HEK293 (cell line): ENCODE measurements around the gene PARD3.

ENCODE experiments used
- CTCF ChIA-PET: fragments of 350-600 bp; formaldehyde crosslinking; extraction: SDS; loops from one replicate; lab custom pipeline; 2021; ENCODE audit warnings: antibody characterized with exemption; lab: Yijun Ruan, JAX
- POLR2A ChIA-PET: fragments of 300-600 bp; formaldehyde crosslinking; extraction: SDS; loops from one replicate; lab custom pipeline; 2020; ENCODE audit warnings: antibody characterized with exemption, inconsistent platforms; lab: Yijun Ruan, JAX
- H3K27ac ChIP-seq: fragments of 200-500 bp; sonication (Bioruptor generic); 2 replicates; pipeline ENCODE4 v1.5.1; 2014; ENCODE audit warnings: low read depth, low read length, control low read depth, inconsistent platforms; ENCODE audit errors: extremely low read depth
- H3K36me3 ChIP-seq, 2 experiments: fragments of 200-500 bp in 1 of 2; sonication (Bioruptor generic) in 1 of 2; 1 replicate in 1 of 2; 2 replicates in 1 of 2; pipeline ENCODE4 v1.5.1; 2014 to 2017; ENCODE audit warnings: inconsistent platforms in 2 of 2, low read length in 2 of 2; ENCODE audit not compliant: control insufficient read depth in 2 of 2, insufficient read depth in 1 of 2
- H3K4me1 ChIP-seq: fragments of 200-500 bp; sonication (Bioruptor generic); 2 replicates; pipeline ENCODE4 v1.5.1; 2014; ENCODE audit warnings: mild to moderate bottlenecking, low read length, inconsistent platforms; ENCODE audit not compliant: control insufficient read depth, insufficient read depth
- H3K4me3 ChIP-seq: 2 replicates; pipeline ENCODE4 v1.5.1; 2011; ENCODE audit warnings: low read depth, mild to moderate bottlenecking, control low read depth, low read length, moderate library complexity
- H3K9me3 ChIP-seq: fragments of 200-500 bp; sonication (Bioruptor generic); 2 replicates; pipeline ENCODE4 v1.5.1; 2014; ENCODE audit warnings: low read depth, low read length, inconsistent platforms; ENCODE audit not compliant: control insufficient read depth, insufficient read depth
- GLI2 ChIP-seq: fragments of 450-650 bp; formaldehyde crosslinking; IDR thresholded peaks from 2 replicates; pipeline ENCODE4; 2017; ENCODE audit warnings: missing biosample characterization, missing genetic modification characterization, low read depth, borderline replicate concordance
- GLIS2 ChIP-seq: fragments of 450-650 bp; formaldehyde crosslinking; IDR thresholded peaks from 2 replicates; pipeline ENCODE4 v1.5.1; 2016; ENCODE audit warnings: missing biosample characterization, missing genetic modification characterization
- HOXD13 ChIP-seq: sonication (generic); formaldehyde crosslinking; IDR thresholded peaks from 2 replicates; pipeline ENCODE4 v1.8.0; 2022; ENCODE audit warnings: missing genetic modification reagents, borderline replicate concordance
- IKZF3 ChIP-seq: fragments of 450-650 bp; IDR thresholded peaks from 2 replicates; pipeline ENCODE4 v1.5.0; 2018; ENCODE audit warnings: missing biosample characterization, mild to moderate bottlenecking, missing genetic modification characterization, moderate library complexity
- MYNN ChIP-seq: fragments of 450-650 bp; formaldehyde crosslinking; IDR thresholded peaks from 2 replicates; pipeline ENCODE4 v1.5.1; 2016; ENCODE audit warnings: missing biosample characterization, missing genetic modification characterization, borderline replicate concordance
- SP7 ChIP-seq: fragments of 450-650 bp; formaldehyde crosslinking; IDR thresholded peaks from 2 replicates; pipeline ENCODE4 v1.5.1; 2016; ENCODE audit warnings: missing biosample characterization, missing genetic modification characterization
- ZNF157 ChIP-seq: fragments of 450-650 bp; formaldehyde crosslinking; IDR thresholded peaks from 2 replicates; pipeline ENCODE4 v1.5.1; 2016; ENCODE audit warnings: missing biosample characterization, missing genetic modification characterization
- ZNF169 ChIP-seq: fragments of 450-650 bp; formaldehyde crosslinking; IDR thresholded peaks from 2 replicates; pipeline ENCODE4 v1.5.1; 2016; ENCODE audit warnings: missing biosample characterization, missing genetic modification characterization
- ZNF223 ChIP-seq: fragments of 450-650 bp; formaldehyde crosslinking; IDR thresholded peaks from 2 replicates; pipeline ENCODE4 v1.5.1; 2016; ENCODE audit warnings: missing biosample characterization, missing genetic modification characterization
- ZNF341 ChIP-seq: fragments of 450-650 bp; formaldehyde crosslinking; IDR thresholded peaks from 2 replicates; pipeline ENCODE4; 2016; ENCODE audit warnings: low read depth, missing biosample characterization, missing genetic modification characterization
- ZNF423 ChIP-seq: fragments of 450-650 bp; formaldehyde crosslinking; IDR thresholded peaks from 2 replicates; pipeline ENCODE4 v1.5.1; 2016; ENCODE audit warnings: missing biosample characterization, missing genetic modification characterization
- ZNF501 ChIP-seq: fragments of 450-650 bp; formaldehyde crosslinking; IDR thresholded peaks from 2 replicates; pipeline ENCODE4 v1.5.1; 2016; ENCODE audit warnings: missing biosample characterization, missing genetic modification characterization
- ZNF514 ChIP-seq: fragments of 450-650 bp; formaldehyde crosslinking; IDR thresholded peaks from 2 replicates; pipeline ENCODE4 v1.5.1; 2016; ENCODE audit warnings: missing biosample characterization, missing genetic modification characterization
- ZNF76 ChIP-seq: fragments of 450-650 bp; formaldehyde crosslinking; IDR thresholded peaks from 2 replicates; pipeline ENCODE4; 2016; ENCODE audit warnings: low read depth, missing biosample characterization, missing genetic modification characterization, borderline replicate concordance
- ZNF843 ChIP-seq: fragments of 450-650 bp; formaldehyde crosslinking; IDR thresholded peaks from 2 replicates; pipeline ENCODE4 v1.5.1; 2016; ENCODE audit warnings: missing biosample characterization, missing genetic modification characterization
- ZSCAN23 ChIP-seq: fragments of 450-650 bp; formaldehyde crosslinking; IDR thresholded peaks from 2 replicates; pipeline ENCODE4 v1.5.1; 2016; ENCODE audit warnings: missing biosample characterization, missing genetic modification characterization
- TF ChIP-seq, protein P1 (sequence below): fragments of 450-650 bp; formaldehyde crosslinking; IDR thresholded peaks from 2 replicates; pipeline ENCODE4 v1.5.0; 2017; ENCODE audit warnings: missing biosample characterization, missing genetic modification characterization, borderline replicate concordance
- TF ChIP-seq, protein P2 (sequence below): fragments of 450-650 bp; formaldehyde crosslinking; IDR thresholded peaks from 2 replicates; pipeline ENCODE4 v1.5.1; 2016; ENCODE audit warnings: missing biosample characterization, missing genetic modification characterization
- TF ChIP-seq, protein P3 (sequence below): fragments of 450-650 bp; formaldehyde crosslinking; IDR thresholded peaks from 2 replicates; pipeline ENCODE4 v1.5.1; 2016; ENCODE audit warnings: missing biosample characterization, missing genetic modification characterization

PARD3 gene

DNA sequence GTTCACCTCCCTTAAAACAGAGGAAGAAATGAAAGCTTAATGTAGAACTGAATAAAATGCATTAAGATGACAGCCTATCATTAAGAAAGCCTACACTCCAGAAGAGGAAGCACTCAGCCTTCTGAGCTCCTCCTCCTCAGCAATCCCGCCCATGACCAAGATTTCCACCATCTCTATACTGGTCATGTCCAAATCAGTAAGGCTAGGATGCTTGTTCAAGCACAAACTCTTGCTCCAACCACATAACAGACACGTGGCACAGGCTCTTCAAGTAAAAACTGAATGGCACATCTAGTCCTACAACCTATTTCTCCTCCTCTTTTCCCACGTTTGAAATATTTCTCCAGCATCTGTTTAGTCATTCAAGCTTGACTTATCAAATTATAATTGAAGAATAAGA lies 454.1 kb downstream of the PARD3 start:
- Histone ChIP-seq H3K36me3 (peaks cover 9 to 24% of the 10 kb centered on the region in 2 experiments), H3K4me3 (no peak overlapping the region), H3K27ac (no peak overlapping the region), H3K4me1 (no peaks in the 10 kb centered on the region), H3K9me3 (no peaks in the 10 kb centered on the region)
- ChIA-PET POLR2A (no interaction called here), CTCF (no interaction called here)
- no peak for TF ChIP-seq GLI2 (tag by site-specific recombination)
- no peak for TF ChIP-seq ZNF501 (tag by site-specific recombination)
- no peak for TF ChIP-seq MYNN (tag by site-specific recombination)
- TF ChIP-seq ZNF157 (tag by site-specific recombination) = no peak
- TF ChIP-seq, protein P1, sequence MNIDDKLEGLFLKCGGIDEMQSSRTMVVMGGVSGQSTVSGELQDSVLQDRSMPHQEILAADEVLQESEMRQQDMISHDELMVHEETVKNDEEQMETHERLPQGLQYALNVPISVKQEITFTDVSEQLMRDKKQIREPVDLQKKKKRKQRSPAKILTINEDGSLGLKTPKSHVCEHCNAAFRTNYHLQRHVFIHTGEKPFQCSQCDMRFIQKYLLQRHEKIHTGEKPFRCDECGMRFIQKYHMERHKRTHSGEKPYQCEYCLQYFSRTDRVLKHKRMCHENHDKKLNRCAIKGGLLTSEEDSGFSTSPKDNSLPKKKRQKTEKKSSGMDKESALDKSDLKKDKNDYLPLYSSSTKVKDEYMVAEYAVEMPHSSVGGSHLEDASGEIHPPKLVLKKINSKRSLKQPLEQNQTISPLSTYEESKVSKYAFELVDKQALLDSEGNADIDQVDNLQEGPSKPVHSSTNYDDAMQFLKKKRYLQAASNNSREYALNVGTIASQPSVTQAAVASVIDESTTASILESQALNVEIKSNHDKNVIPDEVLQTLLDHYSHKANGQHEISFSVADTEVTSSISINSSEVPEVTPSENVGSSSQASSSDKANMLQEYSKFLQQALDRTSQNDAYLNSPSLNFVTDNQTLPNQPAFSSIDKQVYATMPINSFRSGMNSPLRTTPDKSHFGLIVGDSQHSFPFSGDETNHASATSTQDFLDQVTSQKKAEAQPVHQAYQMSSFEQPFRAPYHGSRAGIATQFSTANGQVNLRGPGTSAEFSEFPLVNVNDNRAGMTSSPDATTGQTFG (tag by site-specific recombination) = no peak
- TF ChIP-seq ZNF341 (tag by site-specific recombination) = no peak
- no peak for TF ChIP-seq ZNF843 (tag by site-specific recombination)
- no peak for TF ChIP-seq HOXD13
- TF ChIP-seq ZNF423 (tag by site-specific recombination) = no peak
- TF ChIP-seq ZNF223 (tag by site-specific recombination) = no peak
- TF ChIP-seq SP7 (tag by site-specific recombination) = no peak
- TF ChIP-seq ZNF169 (tag by site-specific recombination) = no peak

DNA sequence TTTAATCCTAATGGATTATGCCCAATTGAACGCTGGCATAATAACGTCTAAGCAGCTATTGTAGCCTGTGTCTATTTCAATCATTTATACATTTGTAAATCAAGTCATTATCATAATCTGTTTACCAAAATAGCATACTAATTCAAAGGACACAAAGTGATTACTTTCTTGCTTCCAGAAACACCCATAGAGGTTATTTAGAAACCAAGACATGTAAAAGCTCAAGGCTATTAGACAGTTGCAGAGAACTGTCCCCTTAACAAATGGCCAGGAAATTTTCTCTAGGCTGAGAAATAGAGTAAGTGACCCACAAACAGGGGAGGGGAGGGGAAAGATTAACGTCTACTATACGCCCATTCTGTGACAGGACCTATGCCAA lies 455.7 kb downstream of the PARD3 start:
- Histone ChIP-seq H3K4me3 (no peak overlapping the region), H3K4me1 (no peaks in the 10 kb centered on the region), H3K27ac (no peak overlapping the region), H3K9me3 (no peaks in the 10 kb centered on the region), H3K36me3 (peaks cover 9 to 34% of the 10 kb centered on the region in 2 experiments)
- CTCF ChIA-PET = no interaction called here
- TF ChIP-seq ZNF76 (tag by site-specific recombination) = no peak
- TF ChIP-seq ZSCAN23 (tag by site-specific recombination) = no peak
- no peak for TF ChIP-seq ZNF157 (tag by site-specific recombination)
- no peak for TF ChIP-seq ZNF514 (tag by site-specific recombination)
- POLR2A ChIA-PET = no interaction called here

DNA sequence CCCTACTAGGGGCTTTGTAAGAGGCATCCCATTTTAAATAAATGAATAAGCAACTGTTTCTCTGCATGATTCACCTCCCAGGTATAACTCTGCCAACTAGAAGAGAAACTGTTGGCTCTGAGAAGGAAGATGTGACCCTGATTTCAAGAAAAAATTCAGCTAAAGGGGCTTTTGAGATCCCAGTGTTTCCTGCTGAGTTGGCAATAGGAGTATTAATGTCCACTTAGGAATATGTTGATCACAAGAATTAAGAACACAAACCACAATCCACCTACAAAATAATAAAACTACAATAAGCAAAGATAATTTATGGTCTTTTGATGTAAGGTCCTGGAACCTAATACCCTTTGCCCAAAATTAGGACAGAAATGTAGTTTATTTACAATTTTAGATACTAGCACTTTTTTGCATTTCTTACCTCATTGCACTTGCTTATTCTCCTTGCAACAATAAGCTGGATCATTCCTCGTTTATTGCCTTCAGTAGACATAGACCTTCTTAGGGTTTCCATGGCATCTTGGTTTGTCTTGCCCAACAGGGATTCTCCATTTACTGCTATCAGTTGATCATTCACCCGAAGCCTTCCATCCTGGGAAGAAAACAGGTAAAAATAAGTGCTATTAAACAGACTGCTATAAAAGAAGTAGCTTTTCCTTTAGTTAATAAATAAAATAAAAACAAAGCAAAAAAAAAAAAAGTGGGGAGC lies 456.2 kb downstream of the PARD3 start:
- Histone ChIP-seq H3K27ac (no peak overlapping the region), H3K4me1 (no peaks in the 10 kb centered on the region), H3K36me3 (peaks cover 9 to 32% of the 10 kb centered on the region in 2 experiments), H3K4me3 (no peak overlapping the region), H3K9me3 (no peaks in the 10 kb centered on the region)
- CTCF ChIA-PET = no interaction called here
- no peak for TF ChIP-seq GLIS2
- no peak for TF ChIP-seq IKZF3 (tag by site-specific recombination)
- TF ChIP-seq HOXD13 = no peak
- POLR2A ChIA-PET = no interaction called here

DNA sequence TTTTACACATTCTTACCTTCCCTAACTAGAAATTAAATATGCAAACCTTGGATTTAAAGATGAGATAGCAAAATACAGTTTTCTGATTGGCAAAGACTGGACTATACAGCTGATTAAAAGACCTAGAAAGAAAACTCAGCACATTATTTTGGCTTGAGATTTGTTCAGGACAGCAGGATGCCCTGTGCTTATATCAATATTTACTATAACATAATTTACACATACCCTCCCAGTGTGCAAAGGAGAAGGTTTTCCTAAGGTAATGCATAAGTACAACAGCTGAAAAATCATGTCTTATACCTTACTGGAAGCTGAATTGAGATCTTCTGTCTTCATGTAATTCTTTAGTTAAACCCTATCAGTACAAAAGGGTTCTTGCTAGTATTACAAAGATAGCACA lies 458.6 kb downstream of the PARD3 start:
- Histone ChIP-seq H3K4me1 (no peaks in the 10 kb centered on the region), H3K27ac (no peak overlapping the region), H3K9me3 (no peaks in the 10 kb centered on the region; the same call in 1 of the 2 replicates), H3K4me3 (no peak overlapping the region), H3K36me3 (peaks cover 6 to 28% of the 10 kb centered on the region in 2 experiments)
- POLR2A ChIA-PET = no interaction called here
- TF ChIP-seq, protein P2, sequence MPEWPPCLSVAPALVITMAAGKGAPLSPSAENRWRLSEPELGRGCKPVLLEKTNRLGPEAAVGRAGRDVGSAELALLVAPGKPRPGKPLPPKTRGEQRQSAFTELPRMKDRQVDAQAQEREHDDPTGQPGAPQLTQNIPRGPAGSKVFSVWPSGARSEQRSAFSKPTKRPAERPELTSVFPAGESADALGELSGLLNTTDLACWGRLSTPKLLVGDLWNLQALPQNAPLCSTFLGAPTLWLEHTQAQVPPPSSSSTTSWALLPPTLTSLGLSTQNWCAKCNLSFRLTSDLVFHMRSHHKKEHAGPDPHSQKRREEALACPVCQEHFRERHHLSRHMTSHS = no peak
- TF ChIP-seq HOXD13 = no peak
- TF ChIP-seq, protein P3, sequence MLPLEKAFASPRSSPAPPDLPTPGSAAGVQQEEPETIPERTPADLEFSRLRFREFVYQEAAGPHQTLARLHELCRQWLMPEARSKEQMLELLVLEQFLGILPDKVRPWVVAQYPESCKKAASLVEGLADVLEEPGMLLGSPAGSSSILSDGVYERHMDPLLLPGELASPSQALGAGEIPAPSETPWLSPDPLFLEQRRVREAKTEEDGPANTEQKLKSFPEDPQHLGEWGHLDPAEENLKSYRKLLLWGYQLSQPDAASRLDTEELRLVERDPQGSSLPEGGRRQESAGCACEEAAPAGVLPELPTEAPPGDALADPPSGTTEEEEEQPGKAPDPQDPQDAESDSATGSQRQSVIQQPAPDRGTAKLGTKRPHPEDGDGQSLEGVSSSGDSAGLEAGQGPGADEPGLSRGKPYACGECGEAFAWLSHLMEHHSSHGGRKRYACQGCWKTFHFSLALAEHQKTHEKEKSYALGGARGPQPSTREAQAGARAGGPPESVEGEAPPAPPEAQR (tag by site-specific recombination) = no peak
- CTCF ChIA-PET = no interaction called here
